HG02571 (cell line): ENCODE data around the gene DAB2IP.
"Not testable (repeated sequence)": the region's sequence is repeated elsewhere in the genome, so short reads cannot be mapped to it uniquely, and the experiment has no call there.

Experiments
- ATAC-seq: cut with Tn5 transposase; IDR thresholded peaks from one replicate; pipeline ENCODE4 v1.9.1; 2021; ENCODE audit warnings: mild to moderate bottlenecking, moderate library complexity; ENCODE audit not compliant: unreplicated experiment

Gene DAB2IP

DNA sequence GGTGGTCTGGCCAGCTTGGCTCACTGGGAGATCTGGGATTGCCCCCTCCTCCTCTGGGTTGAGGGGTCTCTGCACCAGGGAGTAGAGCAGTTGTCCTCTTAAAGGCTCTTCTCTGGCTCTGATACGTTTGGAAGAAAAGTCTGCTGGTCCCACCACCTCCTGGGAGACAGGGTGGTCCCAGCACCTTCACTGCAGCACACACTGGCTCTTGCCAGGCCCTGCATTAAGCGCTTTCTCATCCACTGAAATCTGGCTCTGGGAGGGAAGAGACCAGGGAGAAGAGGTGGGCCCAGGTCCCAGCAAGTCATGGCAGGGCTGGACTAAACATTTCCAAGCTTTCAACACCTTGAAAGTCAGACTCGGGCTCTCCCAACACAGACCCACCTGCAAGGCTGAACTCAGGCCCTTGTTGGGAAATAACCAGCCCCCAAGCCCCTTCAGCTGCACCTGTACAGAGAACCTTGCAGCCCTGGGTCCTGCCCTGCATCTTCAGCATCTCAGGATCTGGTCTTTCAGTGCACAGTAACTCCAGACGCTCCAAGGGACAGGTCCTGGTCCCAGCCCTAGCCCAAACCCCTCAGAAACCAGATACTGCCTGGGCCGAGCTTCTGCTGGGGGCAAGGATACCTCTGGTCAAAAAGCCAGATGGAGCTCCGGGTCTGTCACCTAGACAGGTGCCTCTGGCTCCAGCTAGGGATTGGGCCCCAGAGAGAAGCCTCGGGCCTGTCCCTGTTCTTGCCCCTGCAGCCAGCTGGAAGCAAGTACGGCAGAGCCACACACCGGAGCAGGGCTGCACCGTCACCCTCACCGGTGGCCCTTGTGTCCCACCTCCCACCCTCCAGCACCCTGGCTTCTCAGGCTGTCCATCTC is 134.5 kb downstream of the DAB2IP start:
- ATAC-seq = no peak

DNA sequence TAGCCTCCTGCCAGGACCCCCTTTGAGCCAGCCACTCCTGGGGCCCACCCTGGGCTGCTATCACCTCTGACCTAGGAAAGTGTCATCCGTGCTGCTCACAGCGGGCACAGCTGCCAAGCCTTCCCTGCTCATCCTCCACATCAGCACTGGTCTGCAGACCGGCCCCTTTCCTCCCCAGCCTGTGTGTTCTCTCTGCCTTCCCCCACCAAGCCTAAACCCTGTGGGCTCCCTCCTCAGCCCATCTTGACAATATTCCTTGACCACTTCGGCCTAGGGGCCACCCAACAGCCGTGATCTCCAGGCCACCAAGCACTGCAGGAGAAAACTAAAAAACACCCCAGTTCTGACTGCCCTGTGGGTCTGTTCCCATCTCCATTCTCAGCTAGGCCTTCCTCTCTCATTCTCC is 135.1 kb downstream of the DAB2IP start:
- no peak for ATAC-seq

DNA sequence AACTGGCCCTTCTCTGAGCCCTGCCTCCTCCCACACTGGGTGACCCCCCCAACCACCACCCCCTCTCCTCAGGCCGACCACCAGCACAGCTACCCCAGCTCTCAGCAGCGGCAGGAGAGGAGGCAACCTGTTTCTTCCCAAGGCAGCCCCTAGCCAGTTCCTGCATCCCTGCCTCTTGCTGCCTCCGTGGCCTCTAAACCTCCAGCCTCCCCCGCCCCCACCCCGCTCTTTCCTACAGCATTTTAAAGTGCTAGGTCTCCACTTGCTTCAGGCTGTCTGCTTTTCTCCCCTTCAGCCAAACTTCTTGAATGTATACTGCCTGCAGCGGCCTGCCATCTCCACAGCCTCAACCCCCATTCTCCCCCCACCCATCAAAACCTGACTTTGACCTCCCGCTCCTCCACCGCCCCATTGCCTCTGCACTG is 135.6 kb downstream of the DAB2IP start:
- no peak for ATAC-seq

GRCh38 chr9:121788686-121789366 is 137.4 kb downstream of the DAB2IP start:
- no peak for ATAC-seq

GRCh38 chr9:121790841-121791240 is 139.4 kb downstream of the DAB2IP start:
- no peak for ATAC-seq

- not testable (repeated sequence) for ATAC-seq
Observed at GRCh38 chr9:121792476-121792875, 141.0 kb downstream of the DAB2IP start.

DNA sequence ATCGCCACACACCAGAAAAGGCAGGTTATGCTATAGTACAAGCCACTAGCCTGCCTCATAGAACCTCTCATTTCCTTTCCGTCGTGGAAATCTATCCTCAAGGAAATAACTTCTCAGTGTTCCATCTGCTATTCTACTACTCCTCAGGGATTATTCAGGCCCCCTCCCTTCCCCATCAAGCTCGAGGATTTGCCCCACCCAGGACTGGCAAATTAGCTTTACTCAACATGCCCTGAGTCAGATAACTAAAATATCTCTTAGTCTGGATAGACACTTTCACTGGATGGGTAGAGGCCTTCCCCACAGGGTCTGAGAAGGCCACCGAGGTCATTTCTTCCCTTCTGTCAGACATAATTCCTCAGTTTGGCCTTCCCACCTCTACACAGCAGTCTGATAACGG is 142.9 kb downstream of the DAB2IP start:
- ATAC-seq = not testable (repeated sequence)

- no peak for ATAC-seq
Observed at GRCh38 chr9:121797081-121797480, 145.6 kb downstream of the DAB2IP start.

DNA sequence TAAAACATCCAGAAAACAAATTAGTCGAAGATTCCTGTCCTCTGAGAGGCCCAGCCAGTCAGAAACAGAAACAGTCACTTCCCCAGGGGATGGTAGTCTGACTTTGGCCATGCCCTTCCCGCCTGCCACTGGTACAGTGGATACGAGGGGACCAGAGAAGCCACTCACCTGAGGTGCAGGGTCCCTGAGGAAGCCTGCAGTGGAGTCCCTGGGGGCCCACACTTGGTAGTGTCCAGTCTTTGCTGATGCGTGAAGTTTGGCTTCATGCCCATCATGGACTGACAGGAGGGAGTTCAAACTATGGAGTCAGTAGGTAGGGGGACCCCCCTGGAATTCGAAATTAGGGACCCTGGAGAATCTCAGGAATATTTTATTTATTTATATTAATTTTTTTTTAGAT is 147.5 kb downstream of the DAB2IP start:
- no peak for ATAC-seq

- no peak for ATAC-seq
Observed at GRCh38 chr9:121800376-121800775, 148.9 kb downstream of the DAB2IP start.

DNA sequence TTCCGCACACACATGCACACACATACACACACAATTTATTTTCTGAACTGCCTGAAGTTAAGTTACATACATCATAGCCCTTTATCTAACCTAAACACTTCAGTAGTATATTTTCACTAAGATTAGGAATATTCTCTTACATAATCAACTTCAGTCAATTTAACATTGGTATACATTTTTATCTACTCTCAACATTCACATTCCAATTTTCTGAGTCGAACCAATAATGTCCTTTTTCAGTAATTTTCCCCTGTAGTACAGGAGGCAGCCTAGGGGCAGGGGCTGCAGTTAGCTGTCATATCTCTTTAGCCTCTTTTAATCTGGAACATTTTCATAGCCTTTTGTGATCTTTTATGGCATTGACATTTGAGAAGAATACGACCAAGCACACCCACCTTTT is 150.1 kb downstream of the DAB2IP start:
- ATAC-seq = no peak

DNA sequence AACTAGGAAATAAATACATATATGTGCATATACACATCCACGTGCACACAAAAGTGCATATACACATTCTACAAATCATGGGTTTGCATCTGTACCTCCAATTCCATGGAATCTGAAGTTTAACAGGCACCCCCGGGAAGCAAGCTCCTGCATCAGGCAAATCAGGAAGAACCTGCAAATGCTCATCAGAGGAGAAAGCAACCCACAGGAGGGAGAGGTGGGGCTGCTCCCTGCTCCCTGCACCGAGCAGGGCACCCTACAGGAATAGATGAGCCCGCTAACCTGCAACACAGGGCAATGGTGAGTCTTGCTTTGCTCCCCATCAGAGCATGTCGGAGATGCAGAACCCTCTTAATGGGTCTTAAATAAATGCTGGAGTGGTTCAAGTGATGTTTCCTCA is 151.3 kb downstream of the DAB2IP start:
- ATAC-seq = no peak

- no peak for ATAC-seq
Observed at GRCh38 chr9:121807069-121807822, 155.8 kb downstream of the DAB2IP start.

GRCh38 chr9:121807823-121808278 is 156.4 kb downstream of the DAB2IP start:
- ATAC-seq = no peak

DNA sequence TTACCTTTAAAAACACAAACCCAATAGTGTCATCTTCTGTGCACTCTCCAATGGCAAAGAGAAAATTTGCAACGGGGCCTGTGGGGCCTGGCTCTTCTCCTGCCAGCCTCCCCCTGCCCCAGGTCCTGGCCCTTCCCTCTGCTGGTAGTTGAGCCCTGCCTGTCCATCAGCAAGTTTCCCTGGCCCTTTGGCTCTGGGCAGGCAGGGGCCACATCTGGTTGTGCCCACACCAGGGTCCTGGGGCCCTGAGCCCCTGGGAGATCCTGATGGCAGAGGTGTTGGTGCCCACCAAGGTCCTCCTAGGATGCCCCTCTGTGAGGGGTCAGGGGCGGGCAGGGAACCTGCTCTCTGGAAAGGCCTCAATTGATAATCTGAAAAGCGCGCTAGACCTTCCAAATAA is 157.3 kb downstream of the DAB2IP start:
- ATAC-seq = no peak

- no peak for ATAC-seq
Observed at GRCh38 chr9:121809356-121810050, 158.1 kb downstream of the DAB2IP start.

- no peak for ATAC-seq
Observed at GRCh38 chr9:121810489-121810888, 159.1 kb downstream of the DAB2IP start.

DNA sequence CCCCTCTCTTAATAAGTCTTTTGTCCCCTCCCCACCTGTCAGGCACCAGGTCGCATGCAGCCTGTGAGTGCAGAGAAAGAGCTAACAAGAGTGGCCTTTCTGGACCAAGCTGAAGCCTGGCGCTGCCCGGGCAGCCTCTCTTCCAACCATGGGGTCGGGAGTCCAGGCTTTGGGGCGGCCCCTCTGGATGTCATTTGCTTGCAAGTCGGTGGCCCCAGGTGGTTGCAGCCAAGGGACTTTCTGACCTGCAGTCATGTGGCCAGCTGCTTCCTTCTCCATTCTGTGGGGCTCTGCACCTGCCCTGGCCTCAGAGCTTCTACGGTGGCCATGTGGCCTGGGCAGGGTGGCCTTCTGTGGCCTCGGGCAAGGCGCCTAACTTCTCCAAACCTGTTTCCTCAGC is 159.7 kb downstream of the DAB2IP start:
- no peak for ATAC-seq

GRCh38 chr9:121811751-121812150 is 160.3 kb downstream of the DAB2IP start:
- no peak for ATAC-seq

DNA sequence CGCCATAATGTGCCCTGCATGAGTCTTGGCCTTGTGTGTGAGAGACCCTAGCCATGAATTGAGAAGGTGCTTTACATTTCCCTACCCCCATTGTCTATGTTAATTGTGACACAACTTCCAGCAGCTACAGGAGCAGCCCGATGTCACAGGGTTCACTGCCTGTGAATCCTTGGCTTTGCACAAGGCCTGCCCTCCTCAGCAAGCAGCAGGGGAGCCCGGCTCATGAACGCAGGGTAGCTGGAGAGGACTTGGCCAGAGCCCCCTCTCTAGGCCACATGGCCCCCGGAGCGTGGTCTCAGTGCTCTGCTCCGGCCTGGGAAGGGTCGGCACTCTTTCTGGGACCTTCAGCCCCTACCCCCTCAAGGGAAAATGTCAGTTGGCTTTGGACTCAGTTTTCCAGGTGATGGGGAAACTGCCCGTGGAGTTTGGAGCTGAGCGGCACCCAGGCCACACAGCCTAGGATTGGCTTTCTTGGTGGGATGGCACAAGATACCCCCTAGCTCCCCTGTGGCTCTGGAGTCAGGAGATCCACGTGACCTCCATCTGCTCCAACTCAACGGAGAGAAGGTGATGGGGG is 160.8 kb downstream of the DAB2IP start:
- ATAC-seq = no peak
